ENCODE data around the gene YKT6.

GRCh38 chr7:44237696-44238095 is 36.9 kb downstream of the YKT6 start:
- TF ChIP-seq ZFP3 (CRISPR knock-in tag; IDR thresholded peaks at IDR 0.05): no peak
- TF ChIP-seq PATZ1 (CRISPR knock-in tag; IDR thresholded peaks at IDR 0.05; ENCODE audit: borderline replicate concordance): no peak
- TF ChIP-seq POU6F1 (CRISPR knock-in tag; IDR thresholded peaks at IDR 0.05; ENCODE audit: borderline replicate concordance, low read depth): no peak

Data from SK-N-SH treated with all-trans-retinoic acid at 6 μM for 48 hours (cell line).